SK-N-SH treated with all-trans-retinoic acid at 6 μM for 48 hours (cell line): Measurements from ENCODE around the gene SERGEF.

Experiments used
- ATAC-seq: fragments of 200-7000 bp; cut with Tn5 transposase; 3 replicates; pipeline ENCODE4 v1.9.1; 2020; ENCODE audit warnings: mild to moderate bottlenecking, moderate library complexity
- ARNTL ChIP-seq: fragments of 450-650 bp; formaldehyde crosslinking; IDR thresholded peaks from 2 replicates; pipeline ENCODE4 v1.5.0; 2020; ENCODE audit warnings: low read depth, mild to moderate bottlenecking, moderate library complexity, borderline replicate concordance
- BACH2 ChIP-seq: fragments of 250-450 bp; sonication (Bioruptor Pico); IDR thresholded peaks from 2 replicates; pipeline ENCODE4 v1.9.0; 2021; ENCODE audit warnings: mild to moderate bottlenecking, borderline replicate concordance
- CREB5 ChIP-seq: fragments of 250-450 bp; sonication (Bioruptor Pico); IDR thresholded peaks from 2 replicates; pipeline ENCODE4 v1.5.1; 2020; ENCODE audit warnings: low read depth, mild to moderate bottlenecking, moderate library complexity
- CSDC2 ChIP-seq: fragments of 250-450 bp; sonication (Bioruptor Pico); IDR thresholded peaks from 2 replicates; pipeline ENCODE4 v1.5.0; 2020; ENCODE audit warnings: mild to moderate bottlenecking, moderate library complexity
- CSRNP3 ChIP-seq: fragments of 250-450 bp; sonication (Bioruptor Pico); IDR thresholded peaks from 2 replicates; pipeline ENCODE4 v1.5.1; 2021; ENCODE audit warnings: mild to moderate bottlenecking, moderate library complexity
- ESRRG ChIP-seq: fragments of 250-450 bp; sonication (Bioruptor Pico); IDR thresholded peaks from 2 replicates; pipeline ENCODE4 v1.6.1; 2021; ENCODE audit warnings: mild to moderate bottlenecking
- GLIS3 ChIP-seq: fragments of 250-450 bp; sonication (Bioruptor Pico); IDR thresholded peaks from 2 replicates; pipeline ENCODE4 v1.5.0; 2020; ENCODE audit warnings: mild to moderate bottlenecking, moderate library complexity
- OSR1 ChIP-seq: fragments of 250-450 bp; sonication (Bioruptor Pico); IDR thresholded peaks from 2 replicates; pipeline ENCODE4 v1.8.0; 2022; ENCODE audit warnings: moderate library complexity, mild to moderate bottlenecking, inconsistent platforms
- PATZ1 ChIP-seq: fragments of 250-450 bp; sonication (Bioruptor Pico); IDR thresholded peaks from 2 replicates; pipeline ENCODE4 v1.8.0; 2020; ENCODE audit warnings: mild to moderate bottlenecking, moderate library complexity, borderline replicate concordance
- POU6F1 ChIP-seq: fragments of 250-450 bp; sonication (Bioruptor Pico); IDR thresholded peaks from 2 replicates; pipeline ENCODE4 v1.8.0; 2021; ENCODE audit warnings: low read depth, mild to moderate bottlenecking, moderate library complexity, borderline replicate concordance
- PPARA ChIP-seq: fragments of 250-450 bp; sonication (Bioruptor Pico); IDR thresholded peaks from 2 replicates; pipeline ENCODE4 v1.5.0; 2020; ENCODE audit warnings: mild to moderate bottlenecking, borderline replicate concordance
- RARB ChIP-seq: fragments of 250-450 bp; sonication (Bioruptor Pico); IDR thresholded peaks from 2 replicates; pipeline ENCODE4 v1.8.0; 2021; ENCODE audit warnings: mild to moderate bottlenecking, moderate library complexity
- SNAI2 ChIP-seq: fragments of 250-450 bp; sonication (Bioruptor Pico); IDR thresholded peaks from 2 replicates; pipeline ENCODE4 v1.5.0; 2020; ENCODE audit warnings: mild to moderate bottlenecking, moderate library complexity
- TCF4 ChIP-seq: fragments of 250-450 bp; sonication (Bioruptor Pico); IDR thresholded peaks from 2 replicates; pipeline ENCODE4 v1.8.0; 2021; ENCODE audit warnings: mild to moderate bottlenecking, moderate library complexity, borderline replicate concordance
- TOX ChIP-seq: fragments of 250-450 bp; sonication (Bioruptor Pico); IDR thresholded peaks from 2 replicates; pipeline ENCODE4 v1.8.0; 2021; ENCODE audit warnings: mild to moderate bottlenecking, moderate library complexity, borderline replicate concordance
- TSHZ2 ChIP-seq: fragments of 250-450 bp; sonication (Bioruptor Pico); IDR thresholded peaks from 2 replicates; pipeline ENCODE4 v1.5.0; 2020; ENCODE audit warnings: mild to moderate bottlenecking, moderate library complexity
- ZC3H10 ChIP-seq: fragments of 250-450 bp; sonication (Bioruptor Pico); IDR thresholded peaks from 2 replicates; pipeline ENCODE4 v1.5.1; 2021; ENCODE audit warnings: mild to moderate bottlenecking, moderate library complexity
- ZFP3 ChIP-seq: fragments of 250-450 bp; sonication (Bioruptor Pico); IDR thresholded peaks from 2 replicates; pipeline ENCODE4 v1.5.0; 2020; ENCODE audit warnings: mild to moderate bottlenecking, moderate library complexity
- ZFP30 ChIP-seq: fragments of 450-650 bp; formaldehyde crosslinking; IDR thresholded peaks from 2 replicates; pipeline ENCODE4 v1.5.0; 2022; ENCODE audit warnings: mild to moderate bottlenecking, moderate library complexity
- ZNF565 ChIP-seq: fragments of 450-650 bp; formaldehyde crosslinking; conservative IDR thresholded peaks from 2 replicates; pipeline ENCODE4 v1.5.0; 2020; ENCODE audit warnings: low read depth, mild to moderate bottlenecking, moderate library complexity
- ZNF70 ChIP-seq: fragments of 450-650 bp; formaldehyde crosslinking; IDR thresholded peaks from 2 replicates; pipeline ENCODE4 v1.5.0; 2020; ENCODE audit warnings: mild to moderate bottlenecking, moderate library complexity

SERGEF gene

GRCh38 chr11:17931595-17931994 is 81.3 kb downstream of the SERGEF start (continued):
- TF ChIP-seq TCF4 (CRISPR knock-in tag) (no peak), ZC3H10 (no peak), ARNTL (CRISPR knock-in tag) (no peak), SNAI2 (CRISPR knock-in tag) (no peak), PPARA (no peak), ZFP30 (CRISPR knock-in tag) (no peak), ZNF70 (CRISPR knock-in tag) (no peak)
- TF ChIP-seq, all 23 proteins: peak for 0

GRCh38 chr11:17930544-17931125 is 82.2 kb downstream of the SERGEF start:
- TF ChIP-seq PATZ1 (CRISPR knock-in tag) (no peak), PPARA (no peak), CSRNP3 (CRISPR knock-in tag) (no peak), TOX (CRISPR knock-in tag) (no peak), CSDC2 (no peak), GLIS3 (CRISPR knock-in tag) (no peak), ESRRG (CRISPR knock-in tag) (no peak), ZNF565 (CRISPR knock-in tag) (no peak)
- no peak for ATAC-seq

GRCh38 chr11:17929171-17929570 is 83.7 kb downstream of the SERGEF start:
- no peak for TF ChIP-seq BACH2 (CRISPR knock-in tag)
- no peak for TF ChIP-seq OSR1 (CRISPR knock-in tag)
- no peak for TF ChIP-seq ZC3H10
- no peak for TF ChIP-seq PPARA
- no peak for ATAC-seq

GRCh38 chr11:17927681-17928343 is 85.0 kb downstream of the SERGEF start:
- TF ChIP-seq ESRRG (CRISPR knock-in tag) (no peak), CSDC2 (no peak), CREB5 (no peak), PPARA (no peak), POU6F1 (CRISPR knock-in tag) (no peak), TSHZ2 (CRISPR knock-in tag) (no peak), TCF4 (CRISPR knock-in tag) (no peak), RARB (no peak), ZFP3 (CRISPR knock-in tag) (no peak), ZNF70 (CRISPR knock-in tag) (no peak), TOX (CRISPR knock-in tag) (no peak), ZC3H10 (no peak), BACH2 (CRISPR knock-in tag) (no peak), PATZ1 (CRISPR knock-in tag) (no peak), CSRNP3 (CRISPR knock-in tag) (no peak)
- TF ChIP-seq, all 23 proteins: peak for 0
- ATAC-seq, result peak; percentile 86
